T-helper 22 cell (primary cell): ENCODE measurements around the gene KLHL18.
"Not testable (repeated sequence)": the region's sequence is repeated elsewhere in the genome, so short reads cannot be mapped to it uniquely, and the experiment has no call there.

Source experiments
- DNase-seq: peaks from one replicate; pipeline ENCODE4 v3.0.0-alpha.2; 2020; ENCODE audit warnings: low read depth

KLHL18 gene

GRCh38 chr3:47282424-47283192 is at the start of gene KLHL18, which contains the start of gene KIF9:
Gene KLHL18 (plus strand): TSS chr3:47282944. CDS start chr3:47282966, 22 bp downstream.
Gene KIF9 (minus strand): TSS chr3:47282799. CDS start chr3:47277374, 5,425 bp downstream.
- peak; percentile 97 for DNase-seq

GRCh38 chr3:47238017-47238416 is 44.7 kb upstream of the KLHL18 start:
- DNase-seq = no peak

- no peak for DNase-seq
Measured at GRCh38 chr3:47239929-47240328, 42.8 kb upstream of the KLHL18 start.

GRCh38 chr3:47243419-47244147 is 39.2 kb upstream of the KLHL18 start:
- no peak for DNase-seq

- no peak for DNase-seq
Measured at GRCh38 chr3:47244531-47245100, 38.1 kb upstream of the KLHL18 start.

GRCh38 chr3:47245271-47245670 is 37.5 kb upstream of the KLHL18 start:
- DNase-seq = no peak

- no peak for DNase-seq
Measured at GRCh38 chr3:47247131-47248064, 35.3 kb upstream of the KLHL18 start.

GRCh38 chr3:47250309-47251060 is 32.3 kb upstream of the KLHL18 start:
- DNase-seq = no peak

GRCh38 chr3:47251085-47251484 is 31.7 kb upstream of the KLHL18 start:
- not testable (repeated sequence) for DNase-seq

- DNase-seq = no peak
Measured at GRCh38 chr3:47251689-47252088, 31.1 kb upstream of the KLHL18 start.

GRCh38 chr3:47256331-47256730 is 26.4 kb upstream of the KLHL18 start:
- not testable (repeated sequence) for DNase-seq

GRCh38 chr3:47259114-47259513 is 23.6 kb upstream of the KLHL18 start:
- no peak for DNase-seq

- no peak for DNase-seq
Measured at GRCh38 chr3:47260605-47261004, 22.1 kb upstream of the KLHL18 start.

GRCh38 chr3:47261301-47261700 is 21.4 kb upstream of the KLHL18 start:
- DNase-seq = no peak

- DNase-seq = no peak
Measured at GRCh38 chr3:47265008-47265407, 17.7 kb upstream of the KLHL18 start.

GRCh38 chr3:47265725-47266428 is 16.9 kb upstream of the KLHL18 start:
- DNase-seq = no peak

GRCh38 chr3:47266709-47267489 is 15.8 kb upstream of the KLHL18 start:
- DNase-seq = no peak

- no peak for DNase-seq
Measured at GRCh38 chr3:47267490-47267824, 15.3 kb upstream of the KLHL18 start.

- DNase-seq = no peak
Measured at GRCh38 chr3:47270526-47270925, 12.2 kb upstream of the KLHL18 start.

GRCh38 chr3:47273564-47273963 is 9.2 kb upstream of the KLHL18 start:
- no peak for DNase-seq
